Astrocyte of the spinal cord (primary cell): Measurements from ENCODE around the gene CELSR2.
A peak's percentile ranks its signal among the peaks of the same experiment; 100 is the strongest.

Experiments
- DNase-seq: peaks from one replicate; pipeline ENCODE4 v3.0.0; 2011; ENCODE audit warnings: low read depth, low spot score
- H3K4me3 ChIP-seq: 2 replicates; pipeline ENCODE4 v1.5.1; 2011; ENCODE audit warnings: low read depth, mild to moderate bottlenecking, low read length, moderate library complexity
- in situ Hi-C: cut with HindIII; loops from 2 replicates; pipeline ENCODE4 v1.10.0; 2017; ENCODE audit warnings: low sequenced_read_pairs
- TF ChIP-seq, protein P1 (sequence below): IDR thresholded peaks from 2 replicates; pipeline ENCODE4 v1.5.1; 2012; ENCODE audit warnings: low read depth, mild to moderate bottlenecking, low read length, inconsistent platforms

The CELSR2 gene

DNA sequence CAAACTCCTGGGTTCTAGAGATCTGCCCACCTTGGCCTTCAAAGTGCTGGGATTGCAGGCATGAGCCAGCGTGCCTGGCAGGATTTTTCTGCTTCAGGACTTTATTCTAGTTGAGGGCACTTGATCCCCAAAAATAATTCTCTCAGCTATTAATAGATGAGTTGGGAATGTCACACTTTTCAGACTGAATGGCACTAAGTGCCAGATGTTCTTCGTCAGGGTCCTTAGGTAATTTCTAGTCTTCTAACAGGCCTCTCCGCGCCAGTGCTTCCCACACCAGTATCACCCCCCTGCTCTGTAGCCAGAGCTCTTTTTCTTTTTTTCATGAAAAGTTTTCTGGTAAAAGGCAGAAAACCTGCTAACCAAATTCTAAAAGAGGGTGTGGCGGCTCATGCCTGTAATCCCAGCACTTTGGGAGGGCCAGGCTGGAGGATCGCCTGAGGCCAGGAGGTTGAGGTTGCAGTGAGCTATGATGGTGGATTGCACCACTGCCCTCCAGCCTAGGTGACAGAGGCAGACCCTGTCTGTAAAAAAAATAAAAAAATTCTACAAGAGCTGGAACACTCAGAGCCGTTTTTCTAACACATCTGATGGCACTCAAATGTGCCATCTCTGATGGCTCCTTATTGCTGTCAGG, 41.8 kb upstream of the CELSR2 start:
- TF ChIP-seq, protein P1, sequence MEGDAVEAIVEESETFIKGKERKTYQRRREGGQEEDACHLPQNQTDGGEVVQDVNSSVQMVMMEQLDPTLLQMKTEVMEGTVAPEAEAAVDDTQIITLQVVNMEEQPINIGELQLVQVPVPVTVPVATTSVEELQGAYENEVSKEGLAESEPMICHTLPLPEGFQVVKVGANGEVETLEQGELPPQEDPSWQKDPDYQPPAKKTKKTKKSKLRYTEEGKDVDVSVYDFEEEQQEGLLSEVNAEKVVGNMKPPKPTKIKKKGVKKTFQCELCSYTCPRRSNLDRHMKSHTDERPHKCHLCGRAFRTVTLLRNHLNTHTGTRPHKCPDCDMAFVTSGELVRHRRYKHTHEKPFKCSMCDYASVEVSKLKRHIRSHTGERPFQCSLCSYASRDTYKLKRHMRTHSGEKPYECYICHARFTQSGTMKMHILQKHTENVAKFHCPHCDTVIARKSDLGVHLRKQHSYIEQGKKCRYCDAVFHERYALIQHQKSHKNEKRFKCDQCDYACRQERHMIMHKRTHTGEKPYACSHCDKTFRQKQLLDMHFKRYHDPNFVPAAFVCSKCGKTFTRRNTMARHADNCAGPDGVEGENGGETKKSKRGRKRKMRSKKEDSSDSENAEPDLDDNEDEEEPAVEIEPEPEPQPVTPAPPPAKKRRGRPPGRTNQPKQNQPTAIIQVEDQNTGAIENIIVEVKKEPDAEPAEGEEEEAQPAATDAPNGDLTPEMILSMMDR, result no peak

DNA sequence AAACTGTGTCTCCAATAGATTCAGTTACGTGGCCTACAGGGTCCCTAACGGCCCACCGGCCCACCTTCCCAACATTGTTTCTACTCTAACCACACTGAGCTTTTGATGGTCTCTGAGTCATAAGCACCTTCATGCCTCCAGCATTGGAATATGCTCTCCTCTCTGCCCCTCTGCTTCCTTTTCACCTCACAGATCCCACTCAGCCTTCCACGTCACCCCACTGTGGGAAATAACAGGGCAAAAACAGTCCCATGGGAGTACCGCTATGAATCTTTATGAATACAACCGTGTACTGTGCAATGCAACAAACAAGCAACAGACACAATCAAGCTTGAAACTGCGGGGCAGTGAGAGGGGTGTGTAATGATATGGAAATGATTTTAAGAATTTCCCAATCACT, 40.9 kb upstream of the CELSR2 start:
- DNase-seq, result no peak
- H3K4me3 ChIP-seq, result no peak overlapping the region
- TF ChIP-seq, protein P1, result no peak
- in situ Hi-C loops, result no loop called here

More for the DNA sequence above, 41.8 kb upstream of the CELSR2 start:
- in situ Hi-C loops, result no loop called here
- H3K4me3 ChIP-seq, result no peak overlapping the region
- no peak for DNase-seq

DNA sequence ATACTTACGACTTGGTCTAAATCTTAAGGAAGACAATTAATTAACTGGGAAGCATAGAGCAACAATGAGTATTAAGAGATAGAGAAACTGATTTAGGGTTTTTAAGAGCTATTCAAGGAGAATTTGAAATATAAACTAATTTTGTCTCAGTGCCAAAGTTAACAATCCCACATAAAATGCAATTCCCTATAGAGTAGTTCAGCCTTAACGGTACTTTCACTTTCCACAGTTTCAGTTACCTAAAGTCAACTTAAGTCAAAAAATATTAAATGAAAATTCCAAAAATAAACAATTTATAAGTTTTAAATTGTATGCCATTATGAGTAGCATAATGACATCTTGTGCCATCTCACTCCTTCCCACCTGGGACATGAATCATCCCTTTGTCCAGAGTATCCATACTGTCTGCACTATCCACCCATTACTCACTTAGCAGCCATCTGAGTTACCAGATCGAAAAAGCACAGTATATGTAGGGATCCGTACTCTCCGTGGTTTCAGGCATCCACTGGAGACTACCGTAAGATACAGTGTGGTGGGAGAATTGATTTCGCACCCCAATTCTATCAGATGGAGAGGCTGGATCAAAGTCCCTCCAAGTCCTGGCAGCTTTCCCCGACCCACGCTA, 40.4 kb upstream of the CELSR2 start:
- TF ChIP-seq, protein P1, result no peak
- in situ Hi-C loops, result no loop called here
- no peak overlapping the region for H3K4me3 ChIP-seq
- peak; percentile 48 for DNase-seq

DNA sequence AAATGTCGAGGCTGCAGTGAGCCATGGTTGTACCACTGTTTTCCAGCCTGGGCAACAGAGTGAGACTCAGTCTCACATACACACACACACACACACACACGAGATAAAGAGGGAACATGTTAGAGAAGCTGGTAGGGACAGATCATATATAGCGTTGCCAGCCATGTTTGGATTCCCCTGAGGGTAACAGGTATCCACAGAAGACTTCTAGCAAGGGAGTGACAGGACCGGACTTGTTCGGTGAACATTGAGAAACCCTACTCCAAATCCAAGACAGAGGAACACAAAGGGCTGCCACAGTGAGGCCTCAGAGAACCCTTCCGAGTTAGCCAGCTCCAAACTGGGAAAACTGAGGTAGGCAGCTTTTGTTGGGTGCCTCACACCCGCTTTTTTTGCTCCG, 39.3 kb upstream of the CELSR2 start:
- no peak overlapping the region for H3K4me3 ChIP-seq
- in situ Hi-C loops, result no loop called here
- DNase-seq, result no peak
- TF ChIP-seq, protein P1, result no peak

DNA sequence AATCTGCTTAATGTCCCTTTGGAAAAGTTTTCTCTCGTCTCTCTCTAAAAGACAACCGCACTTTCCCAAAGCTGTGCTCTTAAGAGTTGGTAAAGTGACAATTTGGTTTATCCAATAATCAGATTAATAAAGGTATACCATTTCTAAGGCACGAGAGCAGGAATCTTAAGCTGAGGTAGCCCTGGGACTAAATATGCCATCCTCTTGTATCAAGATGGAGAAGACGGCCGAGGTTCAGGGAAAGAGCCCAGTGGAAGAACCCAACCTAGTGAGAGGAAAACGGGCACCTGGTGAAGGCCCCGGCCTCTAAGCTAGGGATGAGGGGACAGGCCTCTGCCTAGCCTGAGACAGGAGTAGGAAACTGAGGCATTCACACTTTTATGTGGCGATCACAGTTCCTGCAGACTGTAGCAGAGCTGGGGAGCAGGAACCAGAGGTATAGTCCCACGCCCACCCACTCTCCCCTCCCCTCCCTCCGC, 36.0 kb upstream of the CELSR2 start:
- TF ChIP-seq, protein P1, result no peak
- peak overlapping the region; percentile 11 for H3K4me3 ChIP-seq
- in situ Hi-C loops, result no loop called here
- DNase-seq, result no peak

DNA sequence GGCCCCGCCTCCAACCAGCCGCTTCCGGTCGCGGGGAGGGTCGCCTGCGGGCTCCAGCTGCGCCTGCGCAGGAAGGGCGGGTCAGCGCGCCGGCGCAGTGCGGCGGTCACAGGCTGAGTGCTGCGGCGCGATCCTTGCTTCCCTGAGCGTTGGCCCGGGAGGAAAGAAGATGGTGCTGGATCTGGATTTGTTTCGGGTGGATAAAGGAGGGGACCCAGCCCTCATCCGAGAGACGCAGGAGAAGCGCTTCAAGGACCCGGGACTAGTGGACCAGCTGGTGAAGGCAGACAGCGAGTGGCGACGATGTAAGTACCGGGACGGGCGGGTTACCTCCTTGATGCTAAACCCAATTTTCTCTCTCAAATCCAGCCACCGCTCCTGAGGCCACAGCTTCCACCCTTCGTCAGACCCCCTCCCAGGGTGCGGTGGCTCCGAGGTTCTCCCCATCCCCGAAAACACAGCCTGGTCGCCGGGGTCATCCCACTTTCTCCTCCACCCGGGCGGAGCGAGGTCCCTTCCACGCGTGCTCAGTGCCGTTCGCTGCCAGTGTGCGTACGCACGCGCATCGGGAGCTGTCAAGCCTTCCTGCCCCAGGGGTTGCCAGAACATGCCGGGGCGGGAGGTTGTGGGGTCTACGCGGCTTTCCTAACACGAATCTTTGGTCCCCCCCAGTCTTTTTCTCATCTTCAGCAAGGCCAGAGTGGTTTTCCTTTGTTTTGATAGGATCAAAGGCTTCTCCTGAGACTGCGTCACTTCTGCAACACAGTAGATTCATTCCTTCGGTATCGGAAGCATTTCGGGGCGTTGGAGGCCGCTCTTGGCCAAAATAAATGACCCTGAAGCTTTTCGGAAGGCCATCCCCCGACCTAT, 35.3 kb upstream of the CELSR2 start, which contains the start of gene SARS1:
Gene SARS1, plus strand, starts transcription at position 95 of the 870 bp plus-strand sequence. Its CDS starts 75 bp downstream, at position 170.
- in situ Hi-C loops, result no loop called here
- TF ChIP-seq, protein P1, result no peak
- peak within 1 kb of the TSS; percentile 98 for H3K4me3 ChIP-seq
- DNase-seq, result peak; percentile 86
